GM18873 (cell line): ENCODE measurements around the gene USP21.

ENCODE experiments used
- ATAC-seq: cut with Tn5 transposase; IDR thresholded peaks from one replicate; pipeline ENCODE4 v1.9.1; 2021; ENCODE audit warnings: mild to moderate bottlenecking, moderate library complexity, moderate number of reproducible peaks; ENCODE audit not compliant: unreplicated experiment, low FRiP score

The USP21 gene

GRCh38 chr1:161190962-161191521 is 31.7 kb downstream of the USP21 start:
- no peak for ATAC-seq

GRCh38 chr1:161191971-161192370 is 32.7 kb downstream of the USP21 start:
- no peak for ATAC-seq

- no peak for ATAC-seq
Measured at GRCh38 chr1:161192476-161193465, 33.5 kb downstream of the USP21 start.

GRCh38 chr1:161193561-161194235 is 34.4 kb downstream of the USP21 start:
- ATAC-seq: no peak

- ATAC-seq: no peak
Measured at GRCh38 chr1:161195171-161195570, 35.9 kb downstream of the USP21 start.

GRCh38 chr1:161196111-161196510 is 36.8 kb downstream of the USP21 start:
- ATAC-seq: no peak

GRCh38 chr1:161196521-161197451 is 37.5 kb downstream of the USP21 start:
- no peak for ATAC-seq

- no peak for ATAC-seq
Measured at GRCh38 chr1:161197560-161198193, 38.4 kb downstream of the USP21 start.

- ATAC-seq: no peak
Measured at GRCh38 chr1:161198194-161198896, 39.0 kb downstream of the USP21 start.

- ATAC-seq: no peak
Measured at GRCh38 chr1:161198897-161199431, 39.7 kb downstream of the USP21 start, which contains the start of gene ADAMTS4. TSS of gene ADAMTS4 (minus strand) at chr1:161199054. CDS start at chr1:161198627, 427 bp downstream.

GRCh38 chr1:161199506-161200139 is 40.3 kb downstream of the USP21 start:
- no peak for ATAC-seq

GRCh38 chr1:161200421-161200991 is 41.2 kb downstream of the USP21 start:
- ATAC-seq: no peak

- no peak for ATAC-seq
Measured at GRCh38 chr1:161200992-161201835, 41.9 kb downstream of the USP21 start.

GRCh38 chr1:161201836-161202712 is 42.8 kb downstream of the USP21 start, which contains the start of gene NDUFS2:
TSS of gene NDUFS2 (plus strand) at chr1:161202367. CDS start at chr1:161202386, 19 bp downstream.
- ATAC-seq: peak; percentile 87

GRCh38 chr1:161206411-161207140 is 47.3 kb downstream of the USP21 start:
- ATAC-seq: no peak
